NK-92 (cell line): ENCODE data around the gene EPHA4.

ENCODE experiments used
- DNase-seq: peaks from one replicate; lab custom pipeline; 2025; ENCODE audit not compliant: unreplicated experiment; lab: John Stamatoyannopoulos, UW

Gene EPHA4

GRCh38 chr2:221480163-221480562 is 91.9 kb downstream of the EPHA4 start:
- no peak for DNase-seq

DNA sequence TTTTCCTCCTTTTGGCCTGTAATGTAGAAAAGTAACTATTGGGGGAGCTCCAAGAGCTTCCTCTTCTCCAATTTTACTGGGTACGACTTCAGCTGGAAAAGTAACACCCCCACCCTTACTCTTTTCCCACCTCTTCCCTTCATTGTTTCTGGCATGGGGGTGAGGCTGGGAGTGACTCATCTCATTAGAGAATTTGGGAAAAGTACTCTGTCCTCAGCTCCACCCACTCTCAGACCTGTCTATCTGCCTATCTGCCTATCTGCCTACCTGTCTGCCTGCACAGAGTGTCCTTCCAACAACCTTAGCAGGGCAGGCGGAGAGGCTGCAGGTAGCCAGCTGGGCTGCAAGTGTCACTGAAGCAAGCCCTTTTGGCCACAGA is 93.6 kb downstream of the EPHA4 start:
- DNase-seq = no peak

DNA sequence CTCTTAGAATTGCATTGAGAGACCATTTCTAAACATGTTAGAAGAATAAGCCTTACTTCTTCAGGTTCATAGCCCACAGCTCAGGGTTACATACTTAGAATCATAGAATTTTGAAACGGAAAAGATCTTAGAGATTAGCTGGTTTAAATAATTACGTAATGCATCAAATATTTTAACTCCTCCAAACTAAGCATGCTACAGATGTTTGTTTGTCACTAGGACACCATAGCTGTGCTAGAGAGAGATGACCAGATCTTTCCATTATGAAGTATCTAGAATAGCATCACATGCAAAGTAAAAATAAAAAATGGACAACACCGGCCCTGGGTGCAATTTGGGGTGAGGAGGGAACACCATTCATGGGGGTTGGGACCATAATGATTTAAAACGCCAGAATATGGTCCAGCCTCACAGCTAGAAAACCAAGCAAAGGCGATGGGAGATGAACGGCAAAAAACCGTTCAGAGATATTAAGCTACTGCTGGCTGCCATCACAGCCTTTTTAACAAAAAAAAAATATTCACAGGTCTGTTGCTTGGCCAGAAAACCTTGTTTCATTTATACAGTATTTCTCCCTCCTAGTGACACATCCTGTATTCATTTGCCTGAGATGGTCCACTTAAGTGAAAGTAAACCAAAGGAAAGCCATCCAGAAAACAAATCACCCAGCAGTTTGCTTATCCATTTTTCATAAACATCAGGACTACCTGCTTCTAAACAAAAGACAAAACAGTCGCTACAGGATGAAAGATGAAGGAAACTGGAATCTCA is 94.2 kb downstream of the EPHA4 start:
- no peak for DNase-seq

- no peak for DNase-seq
Measured at GRCh38 chr2:221476195-221476594, 95.9 kb downstream of the EPHA4 start.

- DNase-seq = no peak
Measured at GRCh38 chr2:221473451-221473850, 98.7 kb downstream of the EPHA4 start.

- DNase-seq = no peak
Measured at GRCh38 chr2:221468317-221468716, 103.8 kb downstream of the EPHA4 start.

DNA sequence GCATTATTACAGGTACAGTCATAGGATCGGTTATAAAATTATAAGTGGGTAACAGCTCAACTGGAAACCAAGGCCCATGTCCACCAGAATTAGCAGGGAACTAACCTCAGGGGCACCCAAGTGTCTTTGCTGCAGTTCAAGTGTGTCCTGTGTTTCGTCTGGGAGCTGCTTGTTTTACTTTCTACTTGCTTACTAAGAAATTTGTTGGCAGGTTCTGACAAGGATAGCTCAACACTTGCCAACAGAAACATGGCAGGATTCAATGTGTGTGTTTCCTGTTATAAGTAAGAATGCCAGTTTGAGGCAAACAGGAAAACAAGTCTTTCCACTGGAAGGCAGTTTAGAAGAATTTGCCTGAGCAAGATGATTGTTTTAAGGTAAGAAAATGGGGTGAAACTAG is 104.5 kb downstream of the EPHA4 start:
- DNase-seq = no peak

DNA sequence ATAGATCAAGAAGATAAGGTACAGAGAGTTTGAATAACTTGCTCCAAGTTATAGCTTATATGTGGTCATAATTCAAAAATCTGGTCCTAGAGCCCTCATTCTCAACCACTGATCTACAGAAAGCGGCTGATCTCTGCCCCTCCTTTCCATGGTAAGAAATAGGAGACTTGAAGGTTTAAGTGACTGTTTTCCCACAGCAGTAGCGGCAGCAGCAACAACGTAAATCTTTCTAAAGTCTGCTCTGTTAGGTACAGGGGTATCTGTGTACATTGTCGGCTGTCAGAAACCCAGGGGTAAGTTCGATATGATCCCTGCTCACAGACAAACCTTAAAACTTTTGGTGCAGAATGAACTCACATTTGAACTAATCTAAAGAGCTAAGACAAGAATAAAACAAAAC is 105.4 kb downstream of the EPHA4 start:
- DNase-seq = no peak

DNA sequence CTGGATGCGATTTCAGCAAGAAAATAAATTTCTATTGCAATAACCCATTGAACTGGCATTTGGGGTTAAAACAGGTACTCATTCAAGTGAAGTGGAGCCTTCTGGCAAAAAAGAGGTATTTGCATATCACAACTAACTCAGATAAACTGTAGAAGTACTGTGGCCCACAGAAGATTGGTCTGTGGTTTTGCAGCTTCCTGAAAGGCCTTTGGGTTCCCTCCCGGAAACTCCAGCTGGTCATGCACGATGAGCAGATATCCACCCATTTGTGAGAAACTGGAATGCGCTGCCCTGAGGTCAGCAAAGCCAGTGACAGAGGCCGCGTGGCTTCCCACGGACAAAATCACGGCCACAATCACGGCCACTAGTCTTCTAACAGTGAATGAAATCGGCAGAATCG is 106.3 kb downstream of the EPHA4 start:
- no peak for DNase-seq

GRCh38 chr2:221464971-221465370 is 107.1 kb downstream of the EPHA4 start:
- DNase-seq = no peak

- DNase-seq = no peak
Measured at GRCh38 chr2:221463241-221463896, 108.7 kb downstream of the EPHA4 start.

DNA sequence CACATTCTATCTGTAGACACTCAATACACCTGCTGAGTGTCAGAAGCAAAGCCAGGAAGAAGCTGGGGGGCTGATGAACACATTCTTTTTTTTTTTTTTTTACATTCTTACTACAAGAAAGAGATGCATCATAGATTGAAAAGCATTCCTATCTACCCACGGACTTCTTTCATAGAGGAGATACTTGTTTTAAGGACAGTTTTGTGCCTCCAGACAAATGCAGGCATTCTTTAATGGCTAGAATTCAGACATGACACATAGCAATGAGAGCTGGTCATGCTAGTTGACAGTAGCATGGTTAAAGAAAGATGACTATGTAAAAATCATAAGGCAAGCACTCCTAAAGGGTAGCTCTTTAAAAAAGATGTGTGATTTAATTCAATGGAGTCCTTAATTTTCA is 110.2 kb downstream of the EPHA4 start:
- DNase-seq = no peak

GRCh38 chr2:221460136-221460535 is 112.0 kb downstream of the EPHA4 start:
- no peak for DNase-seq

DNA sequence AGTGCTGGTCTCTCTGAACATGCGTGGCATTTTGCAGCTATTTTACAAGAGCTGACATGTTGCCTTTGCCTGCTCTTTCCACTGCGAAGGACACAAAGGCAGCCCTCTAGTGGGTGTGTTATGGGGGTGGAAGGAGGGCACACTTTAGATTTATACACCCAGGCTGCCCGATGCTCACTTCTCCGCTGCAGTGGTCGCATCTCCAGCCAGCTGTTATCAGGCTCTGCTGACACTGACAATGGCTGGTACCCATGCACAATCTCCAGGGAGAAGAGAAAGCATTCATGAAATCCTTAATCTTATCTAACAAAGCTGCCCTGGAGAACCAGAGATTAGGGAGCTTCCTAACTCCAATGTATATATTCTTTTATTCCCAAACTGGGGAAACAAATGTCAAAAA is 113.5 kb downstream of the EPHA4 start:
- DNase-seq = no peak

DNA sequence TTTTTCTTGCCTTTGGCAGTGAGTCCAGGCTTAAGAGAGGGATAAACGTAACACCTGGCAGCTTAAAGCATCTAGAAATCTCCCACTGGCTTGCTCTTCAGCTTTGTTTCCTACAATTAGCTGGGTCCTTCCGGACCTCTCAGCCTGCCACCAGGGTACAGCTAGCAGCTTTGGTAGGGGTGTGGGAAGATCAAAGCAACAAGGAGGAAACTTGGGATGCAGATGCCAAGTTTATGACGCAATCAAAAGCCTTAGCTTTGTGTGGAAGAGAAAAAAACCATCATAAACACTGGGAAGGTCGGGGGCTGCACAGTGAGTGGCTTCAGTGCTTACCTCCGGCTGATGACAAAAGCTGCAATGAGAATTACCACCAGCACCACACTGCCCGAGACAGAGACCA is 116.9 kb downstream of the EPHA4 start:
- DNase-seq = no peak

DNA sequence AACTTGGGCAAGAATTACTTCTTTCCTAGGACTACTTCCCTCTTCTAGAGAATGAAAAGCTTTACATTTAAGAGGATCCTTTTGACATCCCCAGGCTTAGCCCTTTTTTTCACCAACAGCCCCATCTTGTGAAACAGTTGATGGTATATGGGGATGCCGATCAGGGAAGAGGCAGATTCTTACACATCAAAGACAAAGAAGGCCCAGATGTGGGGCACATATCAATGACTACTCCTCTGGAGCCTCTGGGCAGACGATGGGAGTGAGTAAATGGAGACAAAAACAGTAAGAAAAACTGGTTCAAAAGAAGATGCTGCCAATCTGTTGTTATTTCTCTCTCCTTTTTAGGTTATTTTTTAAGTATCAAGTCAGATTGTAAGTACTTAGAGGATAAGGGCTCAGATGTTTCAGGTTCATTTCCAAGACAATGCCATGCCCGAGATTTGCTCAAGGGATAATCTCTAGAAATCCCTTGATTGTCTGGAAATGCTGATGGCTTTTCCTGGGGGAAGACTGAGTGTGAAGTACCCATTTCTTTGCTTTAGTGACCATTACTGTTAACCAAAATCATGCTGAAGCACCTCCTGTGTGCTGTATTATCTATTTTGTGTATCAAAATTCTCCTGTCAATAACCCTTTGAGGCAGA is 117.5 kb downstream of the EPHA4 start:
- DNase-seq = no peak

- DNase-seq = no peak
Measured at GRCh38 chr2:221451862-221452788, 120.0 kb downstream of the EPHA4 start.

- no peak for DNase-seq
Measured at GRCh38 chr2:221450280-221450679, 121.8 kb downstream of the EPHA4 start.

DNA sequence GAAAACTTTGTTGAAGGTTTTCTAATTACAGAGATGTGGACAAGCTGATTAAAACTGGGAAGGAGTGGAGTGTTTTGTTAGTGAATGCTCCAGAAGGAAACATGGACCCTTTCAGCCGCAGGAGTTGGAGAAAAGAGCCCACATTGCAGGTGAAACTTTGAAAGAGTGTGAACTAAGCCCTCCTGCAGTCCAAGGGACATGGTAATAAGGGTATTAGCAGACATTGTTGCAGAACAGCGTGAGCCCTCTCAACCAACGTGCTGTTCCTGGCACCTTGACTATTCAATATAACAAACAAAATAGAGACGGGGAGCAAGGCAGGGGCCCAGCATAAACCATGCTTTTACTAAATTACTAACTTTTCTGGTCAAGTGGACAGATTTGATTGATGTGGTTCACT is 122.7 kb downstream of the EPHA4 start:
- no peak for DNase-seq

- DNase-seq = no peak
Measured at GRCh38 chr2:221448844-221449390, 123.2 kb downstream of the EPHA4 start.
